Subcutaneous abdominal adipose tissue (tissue), 5 donors: Measurements from ENCODE around the gene ACTN1.

Experiments used
- H3K27ac ChIP-seq: one replicate; pipeline ENCODE4 v1.7.0; 2013; ENCODE audit warnings: low read depth, mild to moderate bottlenecking, inconsistent platforms, low read length, moderate library complexity
- H3K27me3 ChIP-seq, 5 donors: one replicate each; pipeline ENCODE4 v1.7.0; 2013; ENCODE audit warnings: low read length in 5 of 5, inconsistent platforms in 1 of 5; ENCODE audit not compliant: control insufficient read depth in 5 of 5, insufficient read depth in 4 of 5
- H3K36me3 ChIP-seq, 5 donors: one replicate each; pipeline ENCODE4 v1.7.0; 2013; ENCODE audit warnings: low read length in 5 of 5; ENCODE audit not compliant: control insufficient read depth in 5 of 5, insufficient read depth in 5 of 5
- H3K4me1 ChIP-seq, 5 donors: one replicate each; pipeline ENCODE4 v1.7.0; 2013; ENCODE audit warnings: low read length in 5 of 5, mild to moderate bottlenecking in 3 of 5, moderate library complexity in 1 of 5; ENCODE audit not compliant: control insufficient read depth in 5 of 5, insufficient read depth in 5 of 5
- H3K4me3 ChIP-seq, 5 donors: one replicate each; pipeline ENCODE4 v1.7.0; 2013; ENCODE audit warnings: low read length in 5 of 5, low read depth in 1 of 5
- H3K9ac ChIP-seq, 5 donors: one replicate each; pipeline ENCODE4 v1.7.0; 2013; ENCODE audit warnings: low read length in 5 of 5, mild to moderate bottlenecking in 4 of 5, moderate library complexity in 3 of 5
- H3K9me3 ChIP-seq, 5 donors: one replicate each; pipeline ENCODE4 v1.7.0; 2013; ENCODE audit warnings: low read length in 5 of 5; ENCODE audit not compliant: control insufficient read depth in 5 of 5
- donor health status: healthy.
- donor health status: healthy.
- donor health status: healthy.
- donor health status: healthy.
- donor health status: healthy.

ACTN1 gene

DNA sequence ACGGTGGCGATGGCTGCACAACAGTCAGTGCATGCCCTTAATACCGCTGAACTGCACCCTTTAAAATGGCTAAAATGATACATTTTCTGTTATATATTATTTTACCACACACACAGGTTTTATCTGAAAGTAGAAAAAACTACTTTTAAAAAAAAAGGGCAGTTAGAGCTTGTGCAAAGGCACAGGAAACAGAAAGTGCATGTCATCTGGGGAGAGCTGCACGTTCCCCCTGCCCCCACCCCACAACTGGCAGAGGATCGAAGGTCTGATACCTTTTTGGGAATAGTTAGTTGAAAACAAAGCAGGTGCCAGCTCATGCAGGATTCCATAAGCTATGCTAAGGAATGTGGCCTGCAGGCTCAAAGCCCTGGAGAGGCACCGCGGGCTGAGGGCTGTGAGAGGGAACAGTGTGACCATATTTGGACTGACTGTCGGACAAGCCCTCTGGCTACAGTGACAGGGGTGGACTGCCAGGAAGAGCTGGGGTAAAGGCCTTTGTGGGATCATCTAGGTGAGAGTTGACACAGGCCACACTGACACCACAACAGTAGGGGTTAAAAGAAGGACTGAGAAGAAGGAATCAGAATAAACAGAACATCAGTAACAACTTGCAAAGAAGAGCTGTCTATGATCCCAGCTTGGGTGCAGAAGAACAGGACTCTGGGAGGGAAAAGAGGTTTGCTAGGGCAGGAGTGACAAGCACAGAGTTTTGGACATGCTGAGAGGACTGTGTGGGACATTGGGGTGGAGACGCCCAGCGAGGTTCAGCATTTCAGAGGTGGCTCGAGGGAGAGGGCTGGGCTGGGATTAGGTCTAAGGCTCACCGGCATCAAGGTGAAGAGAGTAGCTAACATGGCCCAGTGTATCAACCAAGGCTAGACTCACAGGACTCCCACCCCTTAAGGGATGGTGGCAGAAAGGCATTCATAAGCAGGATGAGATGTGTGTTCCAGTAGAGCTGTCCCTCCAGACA, 54.6 kb downstream of the ACTN1 start:
- peak overlapping the region in 2 of 5 donors; percentile 37 to 60 for H3K9ac ChIP-seq
- H3K9me3 ChIP-seq, result peaks cover 5 to 13% (median 10%) of the 10 kb centered on the region in 5 donors
- peaks cover 0 to 23% (median 16%) of the 10 kb centered on the region in 5 donors for H3K36me3 ChIP-seq
- H3K4me1 ChIP-seq, result peaks cover 6 to 45% (median 37%) of the 10 kb centered on the region in 5 donors
- no peak overlapping the region for H3K4me3 ChIP-seq
- H3K27ac ChIP-seq, result peak overlapping the region; percentile 86
- H3K27me3 ChIP-seq, result no peaks in the 10 kb centered on the region

- Histone ChIP-seq H3K27ac (peak overlapping the region; percentile 86), H3K27me3 (no peaks in the 10 kb centered on the region), H3K4me1 (peaks cover 6 to 39% (median 34%) of the 10 kb centered on the region in 5 donors), H3K9ac (peak overlapping the region in 3 of 5 donors; percentile 8 to 58 (median 52)), H3K36me3 (peaks cover 0 to 25% (median 20%) of the 10 kb centered on the region in 5 donors), H3K4me3 (no peak overlapping the region), H3K9me3 (peaks cover 5 to 13% (median 10%) of the 10 kb centered on the region in 5 donors)
Observed at GRCh38 chr14:68922886-68923285, 56.2 kb downstream of the ACTN1 start.

- peaks cover 0 to 26% (median 24%) of the 10 kb centered on the region in 5 donors for H3K36me3 ChIP-seq
- H3K27ac ChIP-seq, result peak overlapping the region; percentile 50
- no peaks in the 10 kb centered on the region for H3K27me3 ChIP-seq
- peaks cover 6 to 38% (median 33%) of the 10 kb centered on the region in 5 donors for H3K4me1 ChIP-seq
- peak overlapping the region in 3 of 5 donors; percentile 13 to 58 (median 52) for H3K9ac ChIP-seq
- H3K4me3 ChIP-seq, result no peak overlapping the region
- peaks cover 5 to 13% (median 10%) of the 10 kb centered on the region in 5 donors for H3K9me3 ChIP-seq
Observed at GRCh38 chr14:68922201-68922621, 56.9 kb downstream of the ACTN1 start.

GRCh38 chr14:68921666-68922065, 57.4 kb downstream of the ACTN1 start:
- peak overlapping the region in 3 of 5 donors; percentile 13 to 58 (median 52) for H3K9ac ChIP-seq
- H3K4me1 ChIP-seq, result peaks cover 6 to 38% (median 36%) of the 10 kb centered on the region in 5 donors
- peaks cover 5 to 12% (median 10%) of the 10 kb centered on the region in 5 donors for H3K9me3 ChIP-seq
- no peaks in the 10 kb centered on the region for H3K27me3 ChIP-seq
- H3K36me3 ChIP-seq, result peaks cover 0 to 29% (median 25%) of the 10 kb centered on the region in 5 donors
- no peak overlapping the region for H3K27ac ChIP-seq
- no peak overlapping the region for H3K4me3 ChIP-seq

- H3K27ac ChIP-seq, result no peak overlapping the region
- peaks cover 8 to 38% (median 36%) of the 10 kb centered on the region in 5 donors for H3K4me1 ChIP-seq
- H3K4me3 ChIP-seq, result no peak overlapping the region
- no peaks in the 10 kb centered on the region for H3K27me3 ChIP-seq
- H3K9ac ChIP-seq, result no peak overlapping the region
- H3K36me3 ChIP-seq, result peaks cover 0 to 29% (median 27%) of the 10 kb centered on the region in 5 donors
- H3K9me3 ChIP-seq, result peaks cover 1 to 6% (median 5%) of the 10 kb centered on the region in 5 donors
Observed at GRCh38 chr14:68921049-68921448, 58.1 kb downstream of the ACTN1 start.

GRCh38 chr14:68919129-68919927, 59.8 kb downstream of the ACTN1 start:
- Histone ChIP-seq H3K27ac (no peak overlapping the region), H3K4me1 (peaks cover 8 to 32% (median 28%) of the 10 kb centered on the region in 5 donors), H3K27me3 (no peaks in the 10 kb centered on the region), H3K36me3 (peaks cover 0 to 32% (median 27%) of the 10 kb centered on the region in 5 donors), H3K9ac (no peak overlapping the region), H3K4me3 (no peak overlapping the region), H3K9me3 (no peaks in the 10 kb centered on the region)

DNA sequence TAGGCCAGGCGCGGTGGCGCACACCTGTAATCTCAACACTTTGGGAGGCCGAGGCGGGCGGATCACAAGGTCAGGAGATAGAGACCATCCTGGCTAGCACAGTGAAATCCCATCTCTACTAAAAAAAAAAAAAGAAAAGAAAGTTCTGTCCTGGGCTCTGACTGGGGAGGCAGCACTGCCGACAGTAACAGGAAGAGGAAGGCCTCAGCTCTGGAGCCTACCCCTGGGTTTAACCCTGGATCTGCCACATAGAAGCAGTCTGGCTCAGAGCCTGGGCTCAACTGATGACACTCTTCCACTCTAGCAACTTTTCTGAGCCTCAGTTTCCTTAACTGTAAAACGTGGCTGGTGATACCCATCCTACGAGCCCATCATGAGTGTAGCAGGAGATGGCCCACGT, 60.5 kb downstream of the ACTN1 start:
- no peak overlapping the region for H3K4me3 ChIP-seq
- H3K9ac ChIP-seq, result no peak overlapping the region
- H3K27me3 ChIP-seq, result no peaks in the 10 kb centered on the region
- peaks cover 8 to 25% (median 21%) of the 10 kb centered on the region in 5 donors for H3K4me1 ChIP-seq
- no peak overlapping the region for H3K27ac ChIP-seq
- H3K9me3 ChIP-seq, result no peaks in the 10 kb centered on the region
- peaks cover 0 to 32% (median 27%) of the 10 kb centered on the region in 5 donors for H3K36me3 ChIP-seq

GRCh38 chr14:68916358-68916941, 62.7 kb downstream of the ACTN1 start:
- no peak overlapping the region for H3K4me3 ChIP-seq
- peaks cover 0 to 9% (median 1%) of the 10 kb centered on the region in 5 donors for H3K4me1 ChIP-seq
- H3K27ac ChIP-seq, result no peak overlapping the region
- H3K9me3 ChIP-seq, result no peaks in the 10 kb centered on the region
- peaks cover 0 to 32% (median 27%) of the 10 kb centered on the region in 5 donors for H3K36me3 ChIP-seq
- H3K9ac ChIP-seq, result no peak overlapping the region
- H3K27me3 ChIP-seq, result no peaks in the 10 kb centered on the region

DNA sequence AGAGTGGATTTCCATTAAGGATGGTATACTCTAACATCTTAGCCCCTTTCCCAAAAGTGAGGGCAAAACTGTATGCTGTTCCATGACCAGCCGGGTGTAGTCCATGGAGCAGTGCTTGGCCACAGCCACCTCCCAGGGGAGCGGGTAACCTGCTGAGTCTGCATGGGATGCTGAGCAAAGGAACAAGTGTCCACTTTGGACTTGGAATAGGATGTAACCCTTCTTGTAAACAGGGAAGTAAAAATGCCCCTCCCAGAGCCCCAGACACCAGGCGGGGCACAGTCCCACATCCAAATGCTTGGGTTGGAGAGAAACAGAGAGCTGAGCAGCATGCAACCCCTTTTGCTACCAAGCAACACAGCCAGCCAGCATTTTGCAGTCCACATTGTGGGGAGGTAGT, 65.6 kb downstream of the ACTN1 start:
- H3K9ac ChIP-seq, result no peak overlapping the region
- H3K9me3 ChIP-seq, result no peaks in the 10 kb centered on the region
- H3K36me3 ChIP-seq, result peaks cover 3 to 29% (median 23%) of the 10 kb centered on the region in 5 donors
- H3K27ac ChIP-seq, result no peak overlapping the region
- H3K4me1 ChIP-seq, result peaks cover 0 to 7% (median 1%) of the 10 kb centered on the region in 5 donors
- H3K27me3 ChIP-seq, result no peaks in the 10 kb centered on the region
- H3K4me3 ChIP-seq, result no peak overlapping the region
